Adrenal gland (tissue), 12 donors: ENCODE results near the gene HDGF. TPM values are rescaled to one million over a fixed set of nuclear protein-coding genes. Genes with fewer than 3 reads are reported as not detected.

Experiments used
- DNase-seq, 7 donors: peaks; one replicate each; pipeline ENCODE4 v3.0.0-alpha.2; 2019 to 2020
- H3K27ac ChIP-seq, 5 donors: fragments of 200-600 bp; sonication (generic) in 4 of 5; 1 replicate in 3 of 5; 2 replicates in 2 of 5; pipeline versions ENCODE4 v1.5.1 to v1.8.0; 2016 to 2020; ENCODE audit warnings: mild to moderate bottlenecking in 1 of 5
- H3K27me3 ChIP-seq: fragments of 200-600 bp; 2 replicates; pipeline ENCODE4 v1.8.0; 2021
- H3K36me3 ChIP-seq, 2 donors: fragments of 200-600 bp; replicated peaks in 1 of 2; 1 replicate in 1 of 2; 2 replicates in 1 of 2; pipeline versions ENCODE4 v1.5.1 to v1.8.0; 2018 to 2022
- H3K4me1 ChIP-seq, 2 donors: fragments of 200-600 bp; replicated peaks in 1 of 2; 1 replicate in 1 of 2; 2 replicates in 1 of 2; pipeline versions ENCODE4 v1.5.1 to v1.8.0; 2018 to 2021
- H3K4me3 ChIP-seq, 4 donors: fragments of 200-600 bp; sonication (generic) in 3 of 4; one replicate each; pipeline ENCODE4 v1.5.1; 2016 to 2018
- H3K9me3 ChIP-seq, 3 donors: fragments of 200-600 bp; sonication (generic) in 1 of 3; replicated peaks in 1 of 3; 1 replicate in 2 of 3; 2 replicates in 1 of 3; pipeline versions ENCODE4 v1.5.1 to v1.8.0; 2016 to 2021
- CTCF ChIP-seq, 6 experiments: fragments of 450-650 bp in 4 of 6; fragments of 200-600 bp in 2 of 6; sonication (generic) in 1 of 6; IDR thresholded peaks; 1 replicate in 5 of 6; 2 replicates in 1 of 6; pipeline versions ENCODE4 v1.5.1 to v1.8.0; 2016 to 2021; ENCODE audit warnings: antibody characterized with exemption in 6 of 6, mild to moderate bottlenecking in 2 of 6, moderate library complexity in 1 of 6
- POLR2A ChIP-seq, 2 donors: fragments of 450-650 bp; IDR thresholded peaks; one replicate each; pipeline ENCODE4 v1.6.1; 2017; ENCODE audit warnings: antibody characterized with exemption in 2 of 2, mild to moderate bottlenecking in 2 of 2, moderate library complexity in 1 of 2
- WGBS, 4 donors: extraction: QIAGEN DNeasy Blood & Tissue Kit in 2 of 4; methylation state at CpG; one replicate each; pipeline versions ENCODE4 v1.1.5 to v1.1.7; 2013 to 2017; 5-methylcytosine and 5-hydroxymethylcytosine counted together
- intact Hi-C, 2 donors: fragments of 100-400 bp; cut with DNase I; formaldehyde crosslinking; loops; one replicate each; pipeline versions ENCODE4 v1.14.1 to v1.15.0; 2022 to 2023
- polyA plus RNA-seq, 3 donors: library from polyadenylated mRNA; stranded (reverse); fragments of 200-250 nt in 2 of 3; fragments of 350-450 nt in 1 of 3; fragmentation: Illumina TruSeq in 1 of 3; extraction: RNeasy Lipid Tissue Mini Kit (QIAGEN cat#74804) in 1 of 3; gene quantifications; one replicate each; pipeline ENCODE4 v1.2.3, GENCODE V29; 2013 to 2014
- total RNA-seq, 9 donors: library from RNA; depleted of rRNA in 4 of 9; stranded (reverse); fragments of >200 nt in 4 of 9; fragments of 120-200 nt in 1 of 9; fragmentation: NEBNext Ultra II Directional in 1 of 9; extraction: Animal tissue kit (Norgen Biotek cat#: 25700) in 1 of 9; gene quantifications; one replicate each; pipeline versions ENCODE4 v1.1.0 to v1.2.4, GENCODE V29; 2013 to 2023
- donor health status: healthy with polysubstance abuse.
- donor health status: Bipolar disorder and iron deficiency.
- donor health status: DM: yes; HTN: yes; CAD: no.
- donor health status: DM: no; HTN: no; CAD: no.
- donor health status: DM: no; HTN: no; CAD: no.
- donor health status: DM: yes; HTN: yes; CAD: no.

Gene HDGF
- total and polyA plus RNA-seq, 12 donors, result 62.0 to 199 (median 141) TPM

- H3K27me3 ChIP-seq, result no peaks in the 10 kb centered on the region
- peaks cover 5 to 18% of the 10 kb centered on the region in 2 donors for H3K4me1 ChIP-seq
- peak; percentile 97 to 100 (median 99) for DNase-seq
- TF ChIP-seq POLR2A (IDR thresholded peaks at IDR 0.05) (peak; percentile 23 to 40), CTCF (IDR thresholded peaks at IDR 0.05) (peak in 1 of 6 experiments; percentile 13)
- H3K36me3 ChIP-seq, result peaks cover 0 to 34% of the 10 kb centered on the region in 2 donors
- H3K4me3 ChIP-seq, result peak within 1 kb of the TSS in 3 of 4 donors; percentile 49 to 65 (median 65)
- intact Hi-C loops, result no loop called here
- H3K27ac ChIP-seq, result peak within 1 kb of the TSS in 4 of 5 donors; percentile 72 to 88 (median 84)
- no peaks in the 10 kb centered on the region for H3K9me3 ChIP-seq
- 0% methylated on average over 21 to 38 of the region's 38 CpGs for WGBS, 4 donors
These were observed 10.6 kb downstream of the HDGF start, which contains the start of gene MRPL24 for GRCh38 chr1:156740741-156741480. Gene MRPL24, minus strand, starts transcription at chr1:156741088. Its CDS starts 2,384 bp downstream, at chr1:156738704.

GRCh38 chr1:156740237-156740740, 11.2 kb downstream of the HDGF start:
- Histone ChIP-seq H3K9me3 (no peaks in the 10 kb centered on the region), H3K36me3 (peaks cover 0 to 34% of the 10 kb centered on the region in 2 donors), H3K27ac (peak overlapping the region in 1 of 5 donors; percentile 52), H3K4me1 (peaks cover 0 to 12% of the 10 kb centered on the region in 2 donors), H3K4me3 (peak overlapping the region in 3 of 4 donors; percentile 49 to 65 (median 65)), H3K27me3 (no peaks in the 10 kb centered on the region)
- WGBS, 4 donors, result 16 to 20% (median 18%) methylated on average over 5 to 7 of the region's 7 CpGs
- TF ChIP-seq CTCF (IDR thresholded peaks at IDR 0.05) (no peak), POLR2A (IDR thresholded peaks at IDR 0.05) (no peak)
- DNase-seq, result peak in 1 of 7 donors; percentile 67
- intact Hi-C loops, result no loop called here

- H3K4me1 ChIP-seq, result peaks cover 0 to 8% of the 10 kb centered on the region in 2 donors
- no peak for TF ChIP-seq CTCF (IDR thresholded peaks at IDR 0.05)
- no peak for TF ChIP-seq POLR2A (IDR thresholded peaks at IDR 0.05)
- no peak for DNase-seq
- H3K36me3 ChIP-seq, result peaks cover 0 to 39% of the 10 kb centered on the region in 2 donors
- H3K27me3 ChIP-seq, result no peaks in the 10 kb centered on the region
- intact Hi-C loops, result no loop called here
- no peak overlapping the region for H3K27ac ChIP-seq
- H3K9me3 ChIP-seq, result no peaks in the 10 kb centered on the region
- WGBS, 4 donors, result 74 to 89% (median 83%) methylated on average over 2 of the region's 2 CpGs
- no peak overlapping the region for H3K4me3 ChIP-seq
These were observed 12.6 kb downstream of the HDGF start for GRCh38 chr1:156738916-156739315.

GRCh38 chr1:156738407-156738806, 13.1 kb downstream of the HDGF start:
- H3K36me3 ChIP-seq, result peaks cover 0 to 36% of the 10 kb centered on the region in 2 donors
- WGBS, 4 donors, result 60 to 78% (median 73%) methylated on average over 7 to 10 of the region's 10 CpGs
- intact Hi-C loops, result no loop called here
- DNase-seq, result no peak
- no peak for TF ChIP-seq CTCF (IDR thresholded peaks at IDR 0.05)
- TF ChIP-seq POLR2A (IDR thresholded peaks at IDR 0.05), result no peak
- H3K9me3 ChIP-seq, result no peaks in the 10 kb centered on the region
- H3K4me1 ChIP-seq, result peaks cover 0 to 8% of the 10 kb centered on the region in 2 donors
- H3K27ac ChIP-seq, result no peak overlapping the region
- no peak overlapping the region for H3K4me3 ChIP-seq
- no peaks in the 10 kb centered on the region for H3K27me3 ChIP-seq
